ENCODE results near the gene EMX1. TPM values are rescaled to one million over a fixed set of nuclear protein-coding genes. Genes with fewer than 3 reads are reported as not detected.
"Not testable (repeated sequence)": the region's sequence is repeated elsewhere in the genome, so short reads cannot be mapped to it uniquely, and the experiment has no call there.

Gene EMX1
- total RNA-seq, 1 donor from 2014 or later, result not detected

- DNase-seq (no peak), ATAC-seq (ENCODE audit: poor library complexity) (no peak)
- intact Hi-C loops (cut with DNase I), result loop anchor here (10.0 kb wide), 1 partner anchor 77 kb away; no protein-coding TSS in a partner anchor
Measured at GRCh38 chr2:72897785-72898584, 19.3 kb upstream of the EMX1 start.

DNA sequence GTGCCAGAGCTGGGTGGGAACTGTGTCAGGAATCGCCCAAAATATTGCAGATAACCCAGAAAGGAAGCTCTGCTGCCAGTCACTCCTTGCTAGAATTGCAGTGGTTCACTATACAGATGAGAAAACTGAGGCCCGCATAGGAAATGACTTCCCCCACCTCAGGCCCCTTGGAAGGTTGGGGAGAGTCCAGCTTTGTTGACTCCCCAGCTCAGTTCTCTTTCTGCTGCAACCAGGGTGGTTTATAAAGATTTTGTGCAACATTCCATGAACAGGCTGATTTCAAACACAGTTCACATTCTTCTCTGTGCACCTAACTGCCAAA, 18.8 kb upstream of the EMX1 start:
- DNase-seq, result no peak
- ATAC-seq (ENCODE audit: poor library complexity), result no peak
- intact Hi-C loops (cut with DNase I), result loop anchor here (10.0 kb wide), 1 partner anchor 76 kb away; no protein-coding TSS in a partner anchor

GRCh38 chr2:72900191-72900825, 17.0 kb upstream of the EMX1 start:
- no peak for ATAC-seq (ENCODE audit: poor library complexity)
- no peak for DNase-seq
- intact Hi-C loops (cut with DNase I), result no loop called here

- DNase-seq (no peak), ATAC-seq (ENCODE audit: poor library complexity) (no peak)
- intact Hi-C loops (cut with DNase I), result no loop called here
Measured at GRCh38 chr2:72901426-72901825, 15.9 kb upstream of the EMX1 start.

- intact Hi-C loops (cut with DNase I); DNase-seq; ATAC-seq (ENCODE audit: poor library complexity): not testable (repeated sequence)
Measured at GRCh38 chr2:72907369-72907768, 9.9 kb upstream of the EMX1 start.

DNA sequence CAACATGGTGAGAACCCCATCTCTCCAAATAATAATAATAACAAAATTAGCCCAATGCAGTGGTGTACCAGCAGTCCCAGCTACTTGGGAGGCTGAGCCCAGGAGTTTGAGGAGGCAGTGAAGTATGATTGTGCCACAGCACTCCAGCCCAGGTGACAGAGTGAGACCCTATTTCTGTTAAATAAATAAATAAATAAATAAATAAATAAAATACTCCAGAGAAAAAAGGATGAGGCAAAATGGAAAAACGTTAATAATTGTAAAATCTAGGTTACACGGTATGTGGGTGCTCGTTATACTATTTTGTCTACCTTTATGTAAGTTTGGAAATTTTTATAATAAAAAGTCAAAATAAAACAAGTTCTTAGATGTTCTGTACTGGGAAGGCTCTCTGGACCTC, 8.6 kb upstream of the EMX1 start:
- ATAC-seq (ENCODE audit: poor library complexity) (no peak), DNase-seq (no peak)
- intact Hi-C loops (cut with DNase I), result no loop called here

GRCh38 chr2:72911256-72911655, 6.1 kb upstream of the EMX1 start:
- no peak for ATAC-seq (ENCODE audit: poor library complexity)
- intact Hi-C loops (cut with DNase I), result no loop called here
- no peak for DNase-seq

DNA sequence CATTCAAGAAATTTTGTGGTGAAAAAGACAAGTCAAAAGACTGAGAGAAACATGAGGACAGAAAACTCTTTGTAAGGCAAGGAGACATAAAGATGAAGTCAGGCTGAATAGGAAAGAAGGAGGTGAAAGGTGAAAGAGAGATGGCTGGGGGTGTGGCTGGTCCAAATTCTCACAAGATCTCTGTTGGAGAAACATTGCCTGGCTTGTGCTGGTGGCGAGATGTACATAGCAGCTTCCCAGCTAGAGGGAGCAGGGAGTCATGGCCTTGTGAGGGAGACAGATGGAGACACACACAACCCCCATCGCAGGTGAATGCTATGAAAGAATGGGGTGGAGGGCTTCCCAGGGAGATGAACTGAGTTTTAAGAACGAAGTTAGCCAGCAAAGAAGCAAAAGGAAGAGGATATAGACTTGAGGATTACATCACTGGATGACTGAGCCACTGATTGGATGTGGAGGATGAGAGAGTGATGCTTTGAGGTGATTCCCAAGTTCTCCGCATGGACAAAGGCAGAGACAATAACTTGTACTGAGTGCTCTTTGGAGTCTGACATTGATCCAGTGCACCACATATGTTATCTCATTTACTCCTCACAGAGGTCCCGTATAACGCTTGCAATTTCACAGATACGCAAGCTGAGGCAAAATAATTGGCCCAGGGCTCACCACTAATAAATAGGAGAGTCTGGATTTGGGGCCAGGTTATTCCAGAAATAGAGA, 3.7 kb upstream of the EMX1 start:
- intact Hi-C loops (cut with DNase I), result no loop called here
- no peak for DNase-seq
- ATAC-seq (ENCODE audit: poor library complexity), result no peak

GRCh38 chr2:72914206-72914559, 3.1 kb upstream of the EMX1 start:
- ATAC-seq (ENCODE audit: poor library complexity), result no peak
- no peak for DNase-seq
- intact Hi-C loops (cut with DNase I), result no loop called here

GRCh38 chr2:72914589-72915319, 2.6 kb upstream of the EMX1 start:
- intact Hi-C loops (cut with DNase I), result no loop called here
- ATAC-seq (ENCODE audit: poor library complexity), result no peak
- no peak for DNase-seq

DNA sequence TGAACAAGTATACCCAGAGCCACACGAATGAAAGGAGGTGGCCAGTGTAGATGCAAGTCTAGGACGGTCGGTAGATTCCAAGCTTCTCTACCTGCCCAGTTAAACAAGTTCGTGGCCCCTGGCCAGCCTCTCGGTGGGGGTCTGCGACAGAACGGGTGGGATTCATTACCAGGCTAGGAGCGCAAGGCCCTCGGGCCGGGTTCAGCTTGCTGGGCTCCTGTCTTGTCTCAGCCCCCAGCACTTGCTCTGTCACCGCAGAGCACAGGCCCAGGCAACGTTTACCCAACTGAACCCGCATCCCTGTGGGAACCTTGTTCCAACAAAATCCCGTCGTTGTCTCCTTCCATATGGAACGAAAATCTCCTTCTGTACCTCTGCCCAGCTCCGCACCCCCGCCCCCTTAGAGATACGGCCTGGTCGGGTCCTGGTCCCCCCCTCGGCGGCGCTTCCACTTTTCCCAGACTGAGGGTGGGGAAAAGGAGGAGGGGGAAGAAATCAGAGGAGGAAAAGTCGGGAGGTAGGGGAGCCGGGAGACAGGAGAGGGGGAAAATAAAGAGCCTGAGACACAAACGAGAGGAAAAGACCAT, 1.9 kb upstream of the EMX1 start:
- intact Hi-C loops (cut with DNase I), result no loop called here
- no peak for ATAC-seq (ENCODE audit: poor library complexity)

GRCh38 chr2:72915907-72916742, 1.2 kb upstream of the EMX1 start:
- no peak for DNase-seq
- intact Hi-C loops (cut with DNase I), result no loop called here

More for the DNA sequence above, 1.9 kb upstream of the EMX1 start:
- no peak for DNase-seq

DNA sequence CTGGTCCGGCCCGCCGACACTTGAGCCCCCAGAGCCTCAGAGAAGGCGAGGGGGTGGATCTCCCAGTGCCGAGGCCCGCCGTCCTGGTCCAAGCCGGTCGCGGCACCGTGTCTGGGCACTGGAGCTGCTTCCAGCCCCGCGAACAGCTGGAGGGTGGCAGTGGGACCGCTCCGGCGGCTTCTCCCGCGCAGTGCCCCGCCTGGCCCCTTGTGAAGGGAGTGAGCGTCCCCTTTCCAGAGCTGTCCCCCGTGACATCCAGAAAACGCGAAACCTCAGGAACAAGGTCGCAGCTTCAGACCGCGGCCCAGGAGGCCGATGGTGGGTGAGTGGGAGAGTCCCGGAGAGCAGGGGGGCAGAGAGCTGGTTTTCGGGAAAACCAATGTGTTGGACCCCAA, 579 bp upstream of the EMX1 start:
- DNase-seq (no peak), ATAC-seq (ENCODE audit: poor library complexity) (peak; percentile 8)
- intact Hi-C loops (cut with DNase I), result no loop called here

More at GRCh38 chr2:72915907-72916742, 1.2 kb upstream of the EMX1 start:
- peak; percentile 73 for ATAC-seq (ENCODE audit: poor library complexity)

- intact Hi-C loops (cut with DNase I), result no loop called here
- DNase-seq, result no peak
- no peak for ATAC-seq (ENCODE audit: poor library complexity)
Measured at GRCh38 chr2:72917877-72918553, 696 bp downstream of the EMX1 start.

DNA sequence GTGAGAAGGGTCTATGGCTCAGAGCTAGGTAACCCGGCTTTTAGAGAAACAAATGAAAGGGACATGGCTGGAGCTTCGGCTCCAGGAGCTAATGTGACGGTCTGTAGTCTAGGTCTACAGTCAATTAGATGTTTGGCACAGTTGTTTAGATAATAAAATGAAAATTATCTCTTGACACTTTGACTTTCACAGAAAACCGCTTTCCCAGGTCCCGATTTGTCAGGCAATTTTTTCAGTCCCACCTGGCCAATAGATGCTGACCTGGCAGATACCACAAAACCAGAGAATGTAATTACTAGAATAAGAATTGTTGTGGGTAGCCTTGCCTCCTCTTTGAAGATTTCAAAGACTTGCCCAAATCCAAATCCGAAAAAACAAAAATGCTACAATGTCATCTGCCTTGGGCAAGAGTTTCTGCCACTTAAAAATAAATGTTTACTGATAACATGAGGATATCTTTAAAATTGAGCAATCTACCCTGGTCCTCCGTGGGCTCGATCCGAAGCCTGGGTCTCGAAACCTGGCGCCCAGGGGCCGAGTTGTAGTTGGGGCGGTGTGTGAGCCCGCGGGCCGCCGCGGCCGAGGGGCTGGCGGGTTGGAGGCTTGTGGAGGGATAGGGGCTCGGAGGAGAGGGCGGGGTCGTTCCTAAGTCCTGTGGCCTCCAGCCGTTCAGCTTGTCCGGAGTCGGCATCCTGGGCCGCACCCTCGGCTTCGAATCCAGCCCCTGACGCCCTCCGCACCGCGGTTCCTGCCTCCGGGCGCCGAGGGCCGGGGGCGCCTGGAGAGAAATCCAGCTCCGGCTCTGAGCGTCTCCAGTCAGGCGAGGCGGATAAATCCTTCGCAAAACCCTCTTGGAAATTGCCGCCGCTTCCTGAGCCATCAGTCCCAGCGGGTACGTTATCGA, 2.3 kb downstream of the EMX1 start:
- ATAC-seq (ENCODE audit: poor library complexity), result no peak
- DNase-seq, result no peak
- intact Hi-C loops (cut with DNase I), result no loop called here

DNA sequence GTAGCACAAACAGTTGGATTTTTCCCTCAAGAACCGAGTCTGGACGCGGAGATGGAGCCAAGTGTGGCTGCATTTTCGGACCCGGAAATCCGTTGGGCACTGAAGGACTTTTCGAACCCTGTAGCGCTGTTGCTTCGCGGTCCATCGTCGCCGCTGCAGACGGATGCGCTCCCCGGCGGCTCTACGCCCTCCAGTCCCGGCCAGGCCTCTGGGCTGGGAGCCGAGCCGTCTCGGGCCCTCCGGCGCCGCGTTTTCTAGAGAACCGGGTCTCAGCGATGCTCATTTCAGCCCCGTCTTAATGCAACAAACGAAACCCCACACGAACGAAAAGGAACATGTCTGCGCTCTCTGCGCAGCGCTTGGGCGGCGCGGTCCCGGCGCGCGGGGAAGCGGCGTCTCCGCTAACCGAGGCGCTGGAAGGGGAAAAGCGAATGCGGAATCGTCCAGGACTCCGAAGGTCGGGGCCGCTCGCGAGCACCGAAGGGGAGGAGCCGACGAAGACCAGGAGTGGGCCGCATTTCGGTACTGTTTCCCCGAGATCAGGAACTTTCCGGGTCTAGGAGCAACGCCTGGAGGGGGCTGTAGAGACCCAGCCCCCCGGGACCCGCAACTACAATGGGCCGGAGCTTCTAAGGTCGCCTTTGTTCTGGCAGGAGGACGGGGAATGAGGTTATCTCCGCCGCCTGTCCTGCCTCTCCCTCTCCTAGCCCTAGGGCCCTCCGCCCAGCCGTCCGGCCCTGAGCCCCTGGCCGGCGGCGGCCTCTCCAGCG, 3.2 kb downstream of the EMX1 start:
- DNase-seq, result no peak
- no peak for ATAC-seq (ENCODE audit: poor library complexity)
- intact Hi-C loops (cut with DNase I), result no loop called here
